Mammary microvascular endothelial cell (primary cell): ENCODE data around the gene NAP1L4. TPM values are rescaled to one million over a fixed set of nuclear protein-coding genes. Genes with fewer than 3 reads are reported as not detected.

Experiments
- total RNA-seq: library from RNA; depleted of rRNA; stranded (reverse); fragments of >200 nt; gene quantifications from 2 replicates; pipeline ENCODE4 v1.2.3, GENCODE V29; 2015

Gene NAP1L4, protein sequence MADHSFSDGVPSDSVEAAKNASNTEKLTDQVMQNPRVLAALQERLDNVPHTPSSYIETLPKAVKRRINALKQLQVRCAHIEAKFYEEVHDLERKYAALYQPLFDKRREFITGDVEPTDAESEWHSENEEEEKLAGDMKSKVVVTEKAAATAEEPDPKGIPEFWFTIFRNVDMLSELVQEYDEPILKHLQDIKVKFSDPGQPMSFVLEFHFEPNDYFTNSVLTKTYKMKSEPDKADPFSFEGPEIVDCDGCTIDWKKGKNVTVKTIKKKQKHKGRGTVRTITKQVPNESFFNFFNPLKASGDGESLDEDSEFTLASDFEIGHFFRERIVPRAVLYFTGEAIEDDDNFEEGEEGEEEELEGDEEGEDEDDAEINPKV
- total RNA-seq = 98.7 and 101 TPM in 2 replicates

DNA sequence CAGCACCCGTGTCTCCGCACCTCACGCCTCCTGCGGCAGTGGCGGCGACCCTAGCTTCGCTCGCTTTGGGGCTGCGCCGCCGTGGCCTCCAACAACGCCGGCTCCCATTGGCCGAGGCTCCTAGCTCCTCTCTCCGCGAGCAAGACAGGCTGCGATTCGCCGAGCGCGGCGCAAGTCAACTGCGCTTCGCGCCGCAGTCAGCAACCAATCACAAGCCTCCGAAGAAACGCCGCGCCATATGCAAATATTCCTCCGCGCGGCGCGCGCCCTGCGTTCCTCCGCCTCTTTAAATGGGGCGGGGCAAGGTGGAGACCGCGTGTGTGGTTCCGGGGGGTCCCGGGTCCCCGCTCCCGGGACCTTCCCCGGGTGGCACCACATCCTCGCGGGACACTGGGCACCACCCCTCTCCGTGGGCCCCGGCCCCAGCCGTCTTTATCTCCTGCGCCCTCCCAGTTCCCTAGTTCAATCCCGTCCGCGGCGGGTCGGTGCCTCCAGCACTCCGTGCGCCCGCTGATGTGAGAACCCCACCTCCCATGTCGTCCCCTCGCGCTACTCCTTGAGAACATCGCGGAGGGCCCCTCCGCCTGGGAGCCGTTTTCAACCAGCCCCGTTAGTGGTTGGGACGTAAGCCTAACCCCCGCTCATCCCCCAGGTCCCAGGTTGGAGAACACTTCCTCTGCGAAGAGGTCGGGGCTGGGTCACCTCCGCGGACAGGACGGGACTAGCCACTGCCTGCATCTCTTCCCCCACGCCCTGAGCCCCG, at the start of gene NAP1L4:
Gene NAP1L4 (minus strand): TSS at position 96 of the 763 bp plus-strand sequence. CDS start 13,109 bp downstream, outside the sequence.

DNA sequence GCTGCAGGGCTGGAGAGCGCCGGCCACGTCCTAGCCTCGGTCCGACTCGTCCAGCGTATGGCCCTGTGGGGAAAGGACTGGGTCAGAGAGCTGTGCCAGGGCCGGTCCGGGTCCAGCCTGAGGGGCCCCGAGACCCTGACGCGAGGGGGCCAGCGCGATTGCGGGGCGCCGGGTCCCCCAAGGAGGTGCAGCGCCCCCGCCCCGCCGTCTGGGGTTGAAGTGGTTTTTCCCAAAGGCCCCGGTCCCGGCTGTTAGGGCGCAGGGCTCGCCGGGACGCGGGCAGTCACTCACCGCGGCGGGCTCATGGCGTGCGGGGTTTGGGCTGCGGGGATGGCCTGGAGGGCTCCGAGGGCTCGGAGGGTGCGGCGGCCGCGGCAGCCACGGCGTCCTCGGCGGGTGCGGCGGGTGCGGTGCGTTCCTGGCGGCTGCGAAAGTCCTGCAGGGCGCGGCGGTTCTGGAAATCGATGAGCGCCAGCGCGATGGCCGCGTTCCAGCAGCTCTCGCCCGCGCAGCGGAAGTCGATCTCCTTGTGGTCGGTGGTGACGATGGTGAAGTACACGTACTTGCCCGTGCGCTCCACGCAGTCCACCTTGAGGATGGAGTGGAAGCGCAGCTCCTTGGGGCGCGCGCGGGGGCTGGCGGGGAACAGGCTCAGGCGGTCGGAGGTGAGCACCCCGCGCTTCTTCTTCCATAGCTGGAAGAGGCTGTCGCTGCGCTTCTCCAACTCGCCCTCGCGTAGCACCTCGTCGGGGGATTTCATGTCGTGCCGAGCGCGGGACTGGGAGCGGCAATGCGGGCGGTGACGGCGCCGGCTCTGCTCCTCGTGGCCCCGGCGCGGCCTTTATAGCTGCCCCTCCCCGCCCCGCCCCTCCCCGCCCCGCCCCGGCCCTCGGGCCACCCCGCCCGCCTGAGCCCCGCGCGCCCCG, 63.3 kb downstream of the NAP1L4 start, which contains the start of gene PHLDA2:
Gene PHLDA2 (minus strand): TSS at position 816 of the 926 bp plus-strand sequence. CDS start 56 bp downstream, at position 760.

Other genes with a start within 250 kb of the NAP1L4 start
- 2.3 and 3.2 TPM in 2 replicates for gene CDKN1C, start 106.6 kb downstream of the NAP1L4 start, total RNA-seq
- 51.2 and 66.8 TPM in 2 replicates for gene PHLDA2, start 62.9 kb downstream of the NAP1L4 start, total RNA-seq
- 40.9 and 44.1 TPM in 2 replicates for gene CARS1, start 65.1 kb upstream of the NAP1L4 start, total RNA-seq
- gene OSBPL5, start 173.0 kb upstream of the NAP1L4 start, total RNA-seq = 23.2 and 31.0 TPM in 2 replicates
- gene MRGPRG, start 226.5 kb upstream of the NAP1L4 start, total RNA-seq = not detected in 2 replicates
- gene MRGPRE, start 240.1 kb upstream of the NAP1L4 start, total RNA-seq = not detected in 2 replicates